GM12878 (cell line): Measurements from ENCODE around the gene RPL9. TPM values are rescaled to one million over a fixed set of nuclear protein-coding genes. Genes with fewer than 3 reads are reported as not detected.

Experiments used
- ATAC-seq: fragments of 200-7000 bp; cut with Tn5 transposase; 3 replicates; pipeline ENCODE4 v1.9.1; 2020; ENCODE audit warnings: mild to moderate bottlenecking, moderate library complexity
- BruUV-seq: library from RNA; stranded (reverse); fragments of 400-500 nt; replicated peaks from 2 replicates; lab custom pipeline; 2021; lab: Mats Ljungman, UMichigan
- CTCF ChIA-PET: fragments of 300-600 bp; sonication (Branson Sonifier 250); formaldehyde crosslinking; extraction: SDS; loops from one replicate; lab custom pipeline; 2021; ENCODE audit warnings: inconsistent platforms; lab: Yijun Ruan, JAX
- POLR2A ChIA-PET: fragments of 350-600 bp; formaldehyde crosslinking; extraction: SDS; loops from one replicate; lab custom pipeline; 2021; ENCODE audit warnings: inconsistent platforms; lab: Charles Lee
- RAD21 ChIA-PET: fragments of 300-600 bp; sonication (Branson Sonifier 250); formaldehyde crosslinking; loops from one replicate; lab custom pipeline; 2023; ENCODE audit warnings: antibody characterized with exemption; ENCODE audit not compliant: unreplicated experiment; lab: Charles Lee
- SMC1A ChIA-PET: fragments of 300-600 bp; sonication (Branson Sonifier 250); formaldehyde crosslinking; loops from one replicate; lab custom pipeline; 2023; ENCODE audit not compliant: unreplicated experiment, uncharacterized antibody; lab: Charles Lee
- DNase-seq: peaks from one replicate; pipeline ENCODE4 v3.0.0-alpha.2; 2011; ENCODE audit warnings: low read depth, low spot score
- FAIRE-seq: peaks from 3 replicates; lab custom pipeline; 2011; peaks lifted over from hg19 to GRCh38; lab: Jason Lieb, UNC
- H2AFZ ChIP-seq: 2 replicates; pipeline ENCODE4 v1.6.0; 2011; ENCODE audit warnings: low read depth, low read length, control low read depth; ENCODE audit not compliant: control insufficient read depth
- H3K27ac ChIP-seq: 2 replicates; pipeline ENCODE4 v1.5.1; 2011; ENCODE audit warnings: control low read depth; ENCODE audit not compliant: control insufficient read depth, insufficient read depth
- H3K27me3 ChIP-seq, 2 experiments: replicated peaks in 1 of 2; 2 replicates each; pipeline versions ENCODE4 v1.6.0 to v1.6.1; 2011; ENCODE audit warnings: low read length in 1 of 2; ENCODE audit not compliant: control insufficient read depth in 2 of 2, insufficient read depth in 2 of 2
- H3K36me3 ChIP-seq, 2 experiments: 2 replicates each; pipeline ENCODE4 v1.5.1; 2011; ENCODE audit warnings: low read length in 1 of 2; ENCODE audit not compliant: control insufficient read depth in 2 of 2, insufficient read depth in 2 of 2
- H3K4me1 ChIP-seq: 2 replicates; pipeline ENCODE4 v1.6.1; 2011; ENCODE audit warnings: mild to moderate bottlenecking, low read length, moderate library complexity, mixed read lengths; ENCODE audit not compliant: control insufficient read depth, insufficient read depth
- H3K4me2 ChIP-seq: 2 replicates; pipeline ENCODE4 v1.6.0; 2011; ENCODE audit warnings: control low read depth; ENCODE audit not compliant: control insufficient read depth, insufficient read depth
- H3K4me3 ChIP-seq: fragments of 200-600 bp; sonication (generic); 2 replicates; pipeline ENCODE4 v1.5.1; 2016
- H3K79me2 ChIP-seq: 2 replicates; pipeline ENCODE4 v1.6.0; 2011; ENCODE audit warnings: low read length; ENCODE audit not compliant: control insufficient read depth, insufficient read depth
- H3K9ac ChIP-seq: 2 replicates; pipeline ENCODE4 v1.8.0; 2011; ENCODE audit warnings: low read length, control low read depth, mixed read lengths; ENCODE audit not compliant: control insufficient read depth, insufficient read depth
- H3K9me3 ChIP-seq: replicated peaks from 3 replicates; pipeline ENCODE4 v1.5.1; 2011; ENCODE audit warnings: mild to moderate bottlenecking, low read length; ENCODE audit not compliant: control insufficient read depth, insufficient read depth
- H4K20me1 ChIP-seq: 2 replicates; pipeline ENCODE4 v1.6.0; 2011; ENCODE audit not compliant: control insufficient read depth, insufficient read depth
- BACH1 ChIP-seq: fragments of 450-650 bp; IDR thresholded peaks from 2 replicates; pipeline ENCODE4 v1.6.1; 2017; ENCODE audit warnings: mild to moderate bottlenecking, borderline replicate concordance
- IKZF2 ChIP-seq, 2 experiments: fragments of 450-650 bp; IDR thresholded peaks; 2 replicates each; pipeline ENCODE4 v1.6.1; 2017; ENCODE audit warnings: mild to moderate bottlenecking in 2 of 2, moderate library complexity in 2 of 2
- JUND ChIP-seq: IDR thresholded peaks from 2 replicates; pipeline ENCODE4 v1.6.1; 2012; ENCODE audit warnings: low read depth, mild to moderate bottlenecking, low read length, improper control_type of control experiment, moderate library complexity
- KLF5 ChIP-seq: fragments of 450-650 bp; IDR thresholded peaks from 2 replicates; pipeline ENCODE4 v1.6.1; 2014; ENCODE audit warnings: mild to moderate bottlenecking; ENCODE audit not compliant: partially characterized antibody
- STAT1 ChIP-seq: fragments of 450-650 bp; conservative IDR thresholded peaks from 2 replicates; pipeline ENCODE4 v1.6.1; 2014; ENCODE audit warnings: antibody characterized with exemption, mild to moderate bottlenecking
- YBX1 ChIP-seq: fragments of 450-650 bp; IDR thresholded peaks from 2 replicates; pipeline ENCODE4 v1.6.1; 2016; ENCODE audit warnings: antibody characterized with exemption
- ZNF24 ChIP-seq: fragments of 450-650 bp; IDR thresholded peaks from 2 replicates; pipeline ENCODE4 v1.6.1; 2017; ENCODE audit warnings: antibody characterized with exemption, mild to moderate bottlenecking
- WGBS: methylation state at CpG from one replicate; pipeline ENCODE4 v1.1.6; 2016; ENCODE audit warnings: low lambda C conversion rate; ENCODE audit not compliant: insufficient replicate concordance, insufficient coverage; ENCODE audit errors: missing lambda C conversion rate; 5-methylcytosine and 5-hydroxymethylcytosine counted together
- in situ Hi-C: fragments of 300-500 bp; cut with MboI; formaldehyde crosslinking; loops from 9 replicates; pipeline ENCODE4 v1.14.3; 2018; ENCODE audit warnings: mixed read lengths
- intact Hi-C: fragments of 100-400 bp; cut with micrococcal nuclease; formaldehyde crosslinking; loops from one replicate; pipeline ENCODE4 v1.14.2; 2022; ENCODE audit not compliant: unreplicated experiment
- polyA plus RNA-seq, 11 experiments: library from polyadenylated mRNA; depleted of rRNA in 4 of 11; unstranded in 6 of 11; stranded (reverse) in 5 of 11; fragments of >200 nt; fragmentation: Nextera tagmentation in 4 of 11; fragmentation: Illumina TruSeq in 1 of 11; extraction: Ambion mirVana in 4 of 11; extraction: Trizol in 1 of 11; gene quantifications; 1 replicate in 1 of 11; 2 replicates in 10 of 11; pipeline versions ENCODE4 v1.2.1 to v1.2.3, GENCODE V29; 2011 to 2016; ENCODE audit warnings: inconsistent platforms in 2 of 11, missing spikeins in 2 of 11, low read depth in 1 of 11
- total RNA-seq, 4 experiments: library from RNA; depleted of rRNA in 3 of 4; stranded (reverse); fragments of >200 nt in 3 of 4; fragmentation: Illumina TruSeq in 1 of 4; extraction: Trizol in 1 of 4; gene quantifications; 2 replicates each; pipeline versions ENCODE4 v1.2.1 to v1.2.3, GENCODE V29; 2013 to 2021
- TF ChIP-seq, protein P1 (sequence below): fragments of 450-650 bp; formaldehyde crosslinking; IDR thresholded peaks from 2 replicates; pipeline ENCODE4 v1.4.0; 2022; ENCODE audit warnings: mild to moderate bottlenecking, moderate library complexity
- TF ChIP-seq, protein P2 (sequence below): fragments of 150-350 bp; IDR thresholded peaks from 2 replicates; pipeline ENCODE4 v1.6.1; 2014; ENCODE audit warnings: mild to moderate bottlenecking, low read depth, low read length
- TF ChIP-seq, protein P3 (sequence below): fragments of 450-650 bp; IDR thresholded peaks from 2 replicates; pipeline ENCODE4 v1.6.1; 2017; ENCODE audit warnings: mild to moderate bottlenecking, moderate library complexity
- TF ChIP-seq, protein P4 (sequence below): IDR thresholded peaks from 2 replicates; pipeline ENCODE4 v1.6.1; 2011; ENCODE audit warnings: low read depth, low read length, improper control_type of control experiment, borderline replicate concordance
- TF ChIP-seq, protein P5 (sequence below): IDR thresholded peaks from 2 replicates; pipeline ENCODE4 v1.6.1; 2012; ENCODE audit warnings: low read depth, low read length, improper control_type of control experiment

The RPL9 gene
- total and polyA plus RNA-seq, 10 of the 15 experiments (the other 5 are each of a cell fraction or from before 2014, with no cell fraction given): 1,006 to 4,767 (median 2,910) TPM

DNA sequence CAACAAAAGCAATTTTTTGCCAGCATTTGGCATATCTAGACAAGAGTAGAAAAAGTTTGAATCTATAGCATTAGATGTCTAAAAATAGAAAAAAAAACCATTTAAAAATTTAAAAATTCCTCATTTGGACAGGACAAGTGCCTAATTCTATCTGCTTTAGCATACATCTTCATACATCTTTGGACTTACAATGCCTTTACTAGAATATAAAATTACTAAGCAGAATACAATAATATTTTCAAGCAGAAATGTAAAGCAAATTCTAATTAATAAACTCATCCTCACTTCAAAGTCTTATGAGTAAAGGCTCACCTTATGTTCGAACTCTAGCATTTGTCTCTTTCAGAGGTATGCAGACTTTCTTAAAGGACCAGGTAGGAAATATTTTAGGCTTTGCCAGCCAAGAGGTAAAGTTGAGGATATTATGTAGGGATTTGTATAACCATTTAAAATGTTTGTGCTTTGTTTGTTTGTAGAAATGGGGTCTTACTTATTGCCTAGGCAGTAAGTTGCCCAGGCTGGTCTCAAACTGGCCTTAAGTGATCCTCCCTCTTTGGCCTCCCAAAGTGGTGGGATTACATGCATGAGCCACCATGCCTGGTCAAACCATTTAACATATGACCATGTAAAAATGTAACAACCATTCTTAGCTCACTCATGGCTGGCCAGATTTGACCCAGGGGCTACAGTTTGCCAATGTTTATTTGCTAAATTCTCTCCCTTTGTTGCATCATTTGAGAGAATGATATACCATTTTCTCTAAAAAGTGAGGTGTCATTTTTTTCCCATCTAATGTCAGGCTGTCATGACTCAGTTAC, 39.4 kb upstream of the RPL9 start:
- H3K9ac ChIP-seq: no peak overlapping the region
- POLR2A ChIA-PET: no interaction called here
- H3K27ac ChIP-seq: no peak overlapping the region
- no peaks in the 10 kb centered on the region for H3K79me2 ChIP-seq
- no peak for FAIRE-seq
- SMC1A ChIA-PET: no interaction called here
- H3K36me3 ChIP-seq: no peaks in the 10 kb centered on the region; a peak in 2 of 4 replicates
- WGBS: 100% methylated on average over 1 of the region's 1 CpG
- intact Hi-C loops: no loop called here
- in situ Hi-C loops: no loop called here
- no peak for ATAC-seq
- no peaks in the 10 kb centered on the region for H4K20me1 ChIP-seq
- no peak overlapping the region for H3K4me3 ChIP-seq
- H2AFZ ChIP-seq: no peak overlapping the region
- H3K4me2 ChIP-seq: no peak overlapping the region
- no peaks in the 10 kb centered on the region for H3K4me1 ChIP-seq
- RAD21 ChIA-PET: no interaction called here
- CTCF ChIA-PET: no interaction called here
- no peaks in the 10 kb centered on the region for H3K9me3 ChIP-seq
- BruUV-seq: no TSS peak
- H3K27me3 ChIP-seq: no peaks in the 10 kb centered on the region
- DNase-seq: no peak
- TF ChIP-seq, protein P1, sequence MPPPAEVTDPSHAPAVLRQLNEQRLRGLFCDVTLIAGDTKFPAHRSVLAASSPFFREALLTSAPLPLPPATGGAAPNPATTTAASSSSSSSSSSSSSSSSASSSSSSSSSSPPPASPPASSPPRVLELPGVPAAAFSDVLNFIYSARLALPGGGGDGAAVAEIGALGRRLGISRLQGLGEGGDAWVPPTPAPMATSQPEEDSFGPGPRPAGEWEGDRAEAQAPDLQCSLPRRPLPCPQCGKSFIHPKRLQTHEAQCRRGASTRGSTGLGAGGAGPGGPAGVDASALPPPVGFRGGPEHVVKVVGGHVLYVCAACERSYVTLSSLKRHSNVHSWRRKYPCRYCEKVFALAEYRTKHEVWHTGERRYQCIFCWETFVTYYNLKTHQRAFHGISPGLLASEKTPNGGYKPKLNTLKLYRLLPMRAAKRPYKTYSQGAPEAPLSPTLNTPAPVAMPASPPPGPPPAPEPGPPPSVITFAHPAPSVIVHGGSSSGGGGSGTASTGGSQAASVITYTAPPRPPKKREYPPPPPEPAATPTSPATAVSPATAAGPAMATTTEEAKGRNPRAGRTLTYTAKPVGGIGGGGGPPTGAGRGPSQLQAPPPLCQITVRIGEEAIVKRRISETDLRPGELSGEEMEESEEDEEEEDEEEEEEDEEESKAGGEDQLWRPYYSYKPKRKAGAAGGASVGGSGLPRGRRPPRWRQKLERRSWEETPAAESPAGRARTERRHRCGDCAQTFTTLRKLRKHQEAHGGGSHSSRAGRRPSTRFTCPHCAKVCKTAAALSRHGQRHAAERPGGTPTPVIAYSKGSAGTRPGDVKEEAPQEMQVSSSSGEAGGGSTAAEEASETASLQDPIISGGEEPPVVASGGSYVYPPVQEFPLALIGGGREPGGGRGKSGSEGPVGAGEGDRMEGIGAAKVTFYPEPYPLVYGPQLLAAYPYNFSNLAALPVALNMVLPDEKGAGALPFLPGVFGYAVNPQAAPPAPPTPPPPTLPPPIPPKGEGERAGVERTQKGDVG (CRISPR knock-in tag): no peak
- TF ChIP-seq, protein P2, sequence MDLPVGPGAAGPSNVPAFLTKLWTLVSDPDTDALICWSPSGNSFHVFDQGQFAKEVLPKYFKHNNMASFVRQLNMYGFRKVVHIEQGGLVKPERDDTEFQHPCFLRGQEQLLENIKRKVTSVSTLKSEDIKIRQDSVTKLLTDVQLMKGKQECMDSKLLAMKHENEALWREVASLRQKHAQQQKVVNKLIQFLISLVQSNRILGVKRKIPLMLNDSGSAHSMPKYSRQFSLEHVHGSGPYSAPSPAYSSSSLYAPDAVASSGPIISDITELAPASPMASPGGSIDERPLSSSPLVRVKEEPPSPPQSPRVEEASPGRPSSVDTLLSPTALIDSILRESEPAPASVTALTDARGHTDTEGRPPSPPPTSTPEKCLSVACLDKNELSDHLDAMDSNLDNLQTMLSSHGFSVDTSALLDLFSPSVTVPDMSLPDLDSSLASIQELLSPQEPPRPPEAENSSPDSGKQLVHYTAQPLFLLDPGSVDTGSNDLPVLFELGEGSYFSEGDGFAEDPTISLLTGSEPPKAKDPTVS: no peak
- TF ChIP-seq IKZF2 (IDR thresholded peaks at IDR 0.05): no peak
- TF ChIP-seq, protein P3, sequence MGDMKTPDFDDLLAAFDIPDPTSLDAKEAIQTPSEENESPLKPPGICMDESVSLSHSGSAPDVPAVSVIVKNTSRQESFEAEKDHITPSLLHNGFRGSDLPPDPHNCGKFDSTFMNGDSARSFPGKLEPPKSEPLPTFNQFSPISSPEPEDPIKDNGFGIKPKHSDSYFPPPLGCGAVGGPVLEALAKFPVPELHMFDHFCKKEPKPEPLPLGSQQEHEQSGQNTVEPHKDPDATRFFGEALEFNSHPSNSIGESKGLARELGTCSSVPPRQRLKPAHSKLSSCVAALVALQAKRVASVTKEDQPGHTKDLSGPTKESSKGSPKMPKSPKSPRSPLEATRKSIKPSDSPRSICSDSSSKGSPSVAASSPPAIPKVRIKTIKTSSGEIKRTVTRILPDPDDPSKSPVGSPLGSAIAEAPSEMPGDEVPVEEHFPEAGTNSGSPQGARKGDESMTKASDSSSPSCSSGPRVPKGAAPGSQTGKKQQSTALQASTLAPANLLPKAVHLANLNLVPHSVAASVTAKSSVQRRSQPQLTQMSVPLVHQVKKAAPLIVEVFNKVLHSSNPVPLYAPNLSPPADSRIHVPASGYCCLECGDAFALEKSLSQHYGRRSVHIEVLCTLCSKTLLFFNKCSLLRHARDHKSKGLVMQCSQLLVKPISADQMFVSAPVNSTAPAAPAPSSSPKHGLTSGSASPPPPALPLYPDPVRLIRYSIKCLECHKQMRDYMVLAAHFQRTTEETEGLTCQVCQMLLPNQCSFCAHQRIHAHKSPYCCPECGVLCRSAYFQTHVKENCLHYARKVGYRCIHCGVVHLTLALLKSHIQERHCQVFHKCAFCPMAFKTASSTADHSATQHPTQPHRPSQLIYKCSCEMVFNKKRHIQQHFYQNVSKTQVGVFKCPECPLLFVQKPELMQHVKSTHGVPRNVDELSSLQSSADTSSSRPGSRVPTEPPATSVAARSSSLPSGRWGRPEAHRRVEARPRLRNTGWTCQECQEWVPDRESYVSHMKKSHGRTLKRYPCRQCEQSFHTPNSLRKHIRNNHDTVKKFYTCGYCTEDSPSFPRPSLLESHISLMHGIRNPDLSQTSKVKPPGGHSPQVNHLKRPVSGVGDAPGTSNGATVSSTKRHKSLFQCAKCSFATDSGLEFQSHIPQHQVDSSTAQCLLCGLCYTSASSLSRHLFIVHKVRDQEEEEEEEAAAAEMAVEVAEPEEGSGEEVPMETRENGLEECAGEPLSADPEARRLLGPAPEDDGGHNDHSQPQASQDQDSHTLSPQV: no peak
- TF ChIP-seq, protein P4, sequence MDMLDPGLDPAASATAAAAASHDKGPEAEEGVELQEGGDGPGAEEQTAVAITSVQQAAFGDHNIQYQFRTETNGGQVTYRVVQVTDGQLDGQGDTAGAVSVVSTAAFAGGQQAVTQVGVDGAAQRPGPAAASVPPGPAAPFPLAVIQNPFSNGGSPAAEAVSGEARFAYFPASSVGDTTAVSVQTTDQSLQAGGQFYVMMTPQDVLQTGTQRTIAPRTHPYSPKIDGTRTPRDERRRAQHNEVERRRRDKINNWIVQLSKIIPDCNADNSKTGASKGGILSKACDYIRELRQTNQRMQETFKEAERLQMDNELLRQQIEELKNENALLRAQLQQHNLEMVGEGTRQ: no peak
- TF ChIP-seq BACH1: no peak
- no peak for TF ChIP-seq JUND
- TF ChIP-seq YBX1: no peak
- no peak for TF ChIP-seq ZNF24
- TF ChIP-seq STAT1: no peak
- TF ChIP-seq KLF5: no peak
- TF ChIP-seq, protein P5, sequence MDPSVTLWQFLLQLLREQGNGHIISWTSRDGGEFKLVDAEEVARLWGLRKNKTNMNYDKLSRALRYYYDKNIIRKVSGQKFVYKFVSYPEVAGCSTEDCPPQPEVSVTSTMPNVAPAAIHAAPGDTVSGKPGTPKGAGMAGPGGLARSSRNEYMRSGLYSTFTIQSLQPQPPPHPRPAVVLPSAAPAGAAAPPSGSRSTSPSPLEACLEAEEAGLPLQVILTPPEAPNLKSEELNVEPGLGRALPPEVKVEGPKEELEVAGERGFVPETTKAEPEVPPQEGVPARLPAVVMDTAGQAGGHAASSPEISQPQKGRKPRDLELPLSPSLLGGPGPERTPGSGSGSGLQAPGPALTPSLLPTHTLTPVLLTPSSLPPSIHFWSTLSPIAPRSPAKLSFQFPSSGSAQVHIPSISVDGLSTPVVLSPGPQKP: no peak
